C4-2B (cell line): ENCODE results near the gene UVSSA.

Experiments used
- ZFX ChIP-seq: fragments of 450-650 bp; IDR thresholded peaks from 2 replicates; pipeline ENCODE4 v1.6.1; 2017
- TF ChIP-seq, protein P1 (sequence below): fragments of 450-650 bp; conservative IDR thresholded peaks from 2 replicates; pipeline ENCODE4 v1.5.1; 2017; ENCODE audit warnings: mild to moderate bottlenecking

DNA sequence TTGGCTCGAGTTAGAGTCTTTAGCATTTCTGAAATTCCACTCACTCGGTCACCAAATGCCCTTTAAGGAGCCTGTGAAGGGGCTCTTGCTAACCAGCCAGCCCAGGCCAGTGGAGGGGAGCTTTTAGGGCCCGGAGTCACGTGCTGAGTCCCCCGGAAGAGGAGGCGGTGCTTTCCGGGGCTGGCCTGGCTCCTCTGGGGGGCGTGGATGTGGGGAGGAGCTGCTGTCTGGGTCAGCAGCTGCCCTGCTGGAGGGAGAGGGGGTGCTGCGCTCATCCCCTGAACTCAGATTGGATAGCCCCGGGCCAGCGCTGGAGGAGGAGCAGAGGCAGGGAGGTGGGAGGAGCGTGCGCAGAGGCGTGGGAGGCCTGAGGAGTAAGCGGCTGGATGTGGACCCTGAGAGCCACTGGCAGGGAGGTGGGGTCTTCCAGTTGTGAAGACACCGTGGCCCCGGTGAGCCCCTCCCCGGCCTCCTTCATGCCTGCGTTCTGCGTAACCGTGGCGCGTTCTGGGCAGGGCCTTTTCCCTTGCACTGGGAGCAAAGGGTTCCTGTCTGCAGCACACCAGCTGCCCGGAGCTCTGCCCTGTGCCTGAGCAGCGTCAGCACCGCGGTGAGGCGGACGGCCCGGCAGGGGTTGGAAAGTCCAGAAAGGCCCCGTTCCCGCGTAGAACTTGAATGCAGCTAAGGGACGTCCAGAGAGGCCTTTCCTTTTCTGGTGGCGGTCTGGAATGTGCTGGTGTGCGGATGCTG lies 37.6 kb upstream of the UVSSA start:
- TF ChIP-seq, protein P1, sequence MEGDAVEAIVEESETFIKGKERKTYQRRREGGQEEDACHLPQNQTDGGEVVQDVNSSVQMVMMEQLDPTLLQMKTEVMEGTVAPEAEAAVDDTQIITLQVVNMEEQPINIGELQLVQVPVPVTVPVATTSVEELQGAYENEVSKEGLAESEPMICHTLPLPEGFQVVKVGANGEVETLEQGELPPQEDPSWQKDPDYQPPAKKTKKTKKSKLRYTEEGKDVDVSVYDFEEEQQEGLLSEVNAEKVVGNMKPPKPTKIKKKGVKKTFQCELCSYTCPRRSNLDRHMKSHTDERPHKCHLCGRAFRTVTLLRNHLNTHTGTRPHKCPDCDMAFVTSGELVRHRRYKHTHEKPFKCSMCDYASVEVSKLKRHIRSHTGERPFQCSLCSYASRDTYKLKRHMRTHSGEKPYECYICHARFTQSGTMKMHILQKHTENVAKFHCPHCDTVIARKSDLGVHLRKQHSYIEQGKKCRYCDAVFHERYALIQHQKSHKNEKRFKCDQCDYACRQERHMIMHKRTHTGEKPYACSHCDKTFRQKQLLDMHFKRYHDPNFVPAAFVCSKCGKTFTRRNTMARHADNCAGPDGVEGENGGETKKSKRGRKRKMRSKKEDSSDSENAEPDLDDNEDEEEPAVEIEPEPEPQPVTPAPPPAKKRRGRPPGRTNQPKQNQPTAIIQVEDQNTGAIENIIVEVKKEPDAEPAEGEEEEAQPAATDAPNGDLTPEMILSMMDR = no peak
- no peak for TF ChIP-seq ZFX
